GM12873 (cell line): ENCODE measurements around the gene CDON.

ENCODE experiments used
- TF ChIP-seq, protein P1 (sequence below): IDR thresholded peaks from 2 replicates; pipeline ENCODE4 v1.5.1; 2012; ENCODE audit warnings: low read depth, mild to moderate bottlenecking, moderate library complexity, low read length, control low read depth; ENCODE audit not compliant: insufficient read depth; ENCODE audit errors: missing control alignments

CDON gene

DNA sequence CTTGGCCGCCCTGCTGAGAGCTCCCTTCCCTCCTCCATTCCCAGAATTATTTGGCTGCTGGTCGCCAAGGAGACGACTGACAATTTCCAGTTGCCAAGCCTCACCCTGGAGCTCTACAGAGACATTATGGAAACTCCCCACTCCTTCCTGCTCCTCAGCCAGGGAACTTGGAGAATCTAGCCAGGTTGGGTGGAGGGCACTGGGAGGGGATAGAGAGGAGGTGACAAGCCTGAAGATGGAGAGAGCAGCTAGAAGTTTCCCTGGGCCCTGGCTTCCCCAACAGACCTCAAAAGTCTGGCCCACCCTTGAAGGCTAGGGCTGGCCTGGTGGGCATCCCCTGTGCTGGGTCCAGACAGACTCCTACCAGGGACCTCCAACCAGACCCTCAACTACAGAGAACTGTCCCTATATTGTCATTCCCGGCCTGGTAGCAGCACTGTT lies 123.6 kb downstream of the CDON start:
- TF ChIP-seq, protein P1, sequence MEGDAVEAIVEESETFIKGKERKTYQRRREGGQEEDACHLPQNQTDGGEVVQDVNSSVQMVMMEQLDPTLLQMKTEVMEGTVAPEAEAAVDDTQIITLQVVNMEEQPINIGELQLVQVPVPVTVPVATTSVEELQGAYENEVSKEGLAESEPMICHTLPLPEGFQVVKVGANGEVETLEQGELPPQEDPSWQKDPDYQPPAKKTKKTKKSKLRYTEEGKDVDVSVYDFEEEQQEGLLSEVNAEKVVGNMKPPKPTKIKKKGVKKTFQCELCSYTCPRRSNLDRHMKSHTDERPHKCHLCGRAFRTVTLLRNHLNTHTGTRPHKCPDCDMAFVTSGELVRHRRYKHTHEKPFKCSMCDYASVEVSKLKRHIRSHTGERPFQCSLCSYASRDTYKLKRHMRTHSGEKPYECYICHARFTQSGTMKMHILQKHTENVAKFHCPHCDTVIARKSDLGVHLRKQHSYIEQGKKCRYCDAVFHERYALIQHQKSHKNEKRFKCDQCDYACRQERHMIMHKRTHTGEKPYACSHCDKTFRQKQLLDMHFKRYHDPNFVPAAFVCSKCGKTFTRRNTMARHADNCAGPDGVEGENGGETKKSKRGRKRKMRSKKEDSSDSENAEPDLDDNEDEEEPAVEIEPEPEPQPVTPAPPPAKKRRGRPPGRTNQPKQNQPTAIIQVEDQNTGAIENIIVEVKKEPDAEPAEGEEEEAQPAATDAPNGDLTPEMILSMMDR, result no peak

GRCh38 chr11:125938418-125938817 lies 124.2 kb downstream of the CDON start:
- TF ChIP-seq, protein P1, result no peak

DNA sequence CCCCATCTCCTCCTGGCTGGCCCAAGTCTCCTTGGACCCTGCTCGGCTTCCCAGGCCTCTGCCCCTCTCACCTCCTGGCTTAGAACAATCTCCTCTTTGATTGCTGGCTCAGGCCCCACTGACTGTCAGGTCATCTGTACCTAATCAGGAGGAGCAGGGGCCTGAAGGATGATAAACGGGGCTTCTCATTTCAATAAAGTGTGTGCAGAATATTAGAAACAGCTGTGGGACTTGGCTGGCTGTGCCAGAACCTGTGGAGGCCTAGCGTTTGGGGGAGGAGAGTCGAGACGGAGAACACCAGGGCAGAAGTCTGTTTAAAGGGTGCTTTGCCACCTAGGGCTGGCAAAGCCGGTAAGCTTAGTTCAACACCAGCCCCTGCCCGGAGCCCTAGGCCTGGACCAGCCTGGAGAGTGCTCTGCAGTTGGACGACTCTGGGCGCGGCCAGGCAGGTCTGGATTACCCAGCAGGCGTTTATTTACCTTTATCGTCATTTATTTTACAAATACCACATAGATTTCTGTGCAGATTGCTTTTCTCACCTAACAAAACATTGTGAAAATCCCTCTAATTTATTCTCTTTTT lies 127.0 kb downstream of the CDON start:
- TF ChIP-seq, protein P1, result no peak

GRCh38 chr11:125935056-125935455 lies 127.6 kb downstream of the CDON start:
- TF ChIP-seq, protein P1, result no peak

GRCh38 chr11:125934473-125934872 lies 128.2 kb downstream of the CDON start:
- TF ChIP-seq, protein P1, result no peak

GRCh38 chr11:125933030-125933813 lies 129.4 kb downstream of the CDON start:
- TF ChIP-seq, protein P1, result no peak

DNA sequence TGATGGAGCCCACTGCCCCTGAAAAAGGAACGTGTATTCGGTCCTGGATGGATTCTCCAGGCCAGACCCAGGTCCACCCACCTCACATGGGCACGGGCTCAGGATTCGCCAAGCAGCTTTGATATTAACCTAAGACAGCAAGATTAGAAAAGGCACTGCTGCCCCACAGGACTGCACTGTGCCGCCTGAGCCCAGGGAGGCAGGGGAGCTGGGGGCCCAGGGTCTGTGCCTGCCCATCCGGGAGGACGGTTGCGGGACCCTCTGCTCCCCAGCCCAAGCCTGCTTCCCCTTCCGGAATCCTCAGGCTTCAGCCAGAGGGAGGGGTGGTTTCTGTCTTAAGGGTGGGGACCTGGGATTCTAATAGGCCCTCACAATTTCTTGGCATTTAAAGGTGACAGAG lies 130.4 kb downstream of the CDON start:
- TF ChIP-seq, protein P1, result no peak
